Measurements from ENCODE around the gene TGM3.

TGM3 gene

GRCh38 chr20:2342243-2342642, 46.4 kb downstream of the TGM3 start:
- no peak overlapping the region for H2AFZ ChIP-seq (ENCODE audit: low read length)
- H4K8ac ChIP-seq (ENCODE audit: low read depth, low read length): no peak overlapping the region
- no peak overlapping the region for H2BK5ac ChIP-seq (ENCODE audit: low read length)
- no peak overlapping the region for H3K27ac ChIP-seq (replicated peaks; ENCODE audit: low read length)
- H3K4me2 ChIP-seq (ENCODE audit: insufficient read depth, low read length, poor library complexity, severe bottlenecking): no peak overlapping the region
- H2AK5ac ChIP-seq (ENCODE audit: low read depth, low read length): no peak overlapping the region
- no peak overlapping the region for H3K4me3 ChIP-seq (ENCODE audit: low read length in 2 of 2)
- DNase-seq (ENCODE audit: low spot score): no peak
- H3K79me1 ChIP-seq (ENCODE audit: low read depth, low read length): no peaks in the 10 kb centered on the region
- no peaks in the 10 kb centered on the region for H3K27me3 ChIP-seq (ENCODE audit: control insufficient read depth in 3 of 3, insufficient read depth in 3 of 3, low read depth in 1 of 3, low read length in 3 of 3)
- no peaks in the 10 kb centered on the region for H3K36me3 ChIP-seq (replicated peaks in 1 of 2; ENCODE audit: control insufficient read depth in 2 of 2, insufficient read depth in 2 of 2, low read length in 2 of 2)
- H3K18ac ChIP-seq (ENCODE audit: low read length): no peak overlapping the region
- H3K9ac ChIP-seq (ENCODE audit: low read depth, low read length, poor library complexity): no peak overlapping the region
- no peak overlapping the region for H4K91ac ChIP-seq (ENCODE audit: low read depth, low read length, poor library complexity)
- H2BK120ac ChIP-seq (ENCODE audit: low read depth, low read length): no peak overlapping the region
- peaks cover 0 to 1% of the 10 kb centered on the region in 2 donors for H3K9me3 ChIP-seq (replicated peaks in 1 of 2; ENCODE audit: control insufficient read depth in 2 of 2, insufficient read depth in 1 of 2, low read depth in 1 of 2, low read length in 2 of 2)
- no peak overlapping the region for H3K4ac ChIP-seq (ENCODE audit: low read length)
- H2BK12ac ChIP-seq (ENCODE audit: low read length): no peak overlapping the region
- H3K23ac ChIP-seq (ENCODE audit: low read depth, low read length, poor library complexity): no peak overlapping the region
- H3K14ac ChIP-seq (ENCODE audit: low read length): no peak overlapping the region
- no CpG with 5 or more reads among the region's 3 CpGs for WGBS, 2 donors (ENCODE audit: extremely low coverage in 2 of 2, insufficient read length in 2 of 2, insufficient replicate concordance in 1 of 2)
- H2BK15ac ChIP-seq (ENCODE audit: low read length): no peak overlapping the region
- peaks cover 0 to 3% of the 10 kb centered on the region in 2 donors for H3K4me1 ChIP-seq (ENCODE audit: control insufficient read depth in 2 of 2, insufficient read depth in 1 of 2, low read depth in 1 of 2, low read length in 2 of 2)

GRCh38 chr20:2346188-2346587, 50.4 kb downstream of the TGM3 start:
- no peaks in the 10 kb centered on the region for H3K27me3 ChIP-seq (ENCODE audit: control insufficient read depth in 3 of 3, insufficient read depth in 3 of 3, low read depth in 1 of 3, low read length in 3 of 3)
- no peak overlapping the region for H3K4ac ChIP-seq (ENCODE audit: low read length)
- DNase-seq (ENCODE audit: low spot score): no peak
- H2AFZ ChIP-seq (ENCODE audit: low read length): no peak overlapping the region
- H4K8ac ChIP-seq (ENCODE audit: low read depth, low read length): no peak overlapping the region
- no peak overlapping the region for H2BK12ac ChIP-seq (ENCODE audit: low read length)
- no peak overlapping the region for H3K4me2 ChIP-seq (ENCODE audit: insufficient read depth, low read length, poor library complexity, severe bottlenecking)
- no peak overlapping the region for H3K18ac ChIP-seq (ENCODE audit: low read length)
- H3K27ac ChIP-seq (replicated peaks; ENCODE audit: low read length): no peak overlapping the region
- no peak overlapping the region for H3K4me3 ChIP-seq (ENCODE audit: low read length in 2 of 2)
- no peaks in the 10 kb centered on the region for H3K36me3 ChIP-seq (replicated peaks in 1 of 2; ENCODE audit: control insufficient read depth in 2 of 2, insufficient read depth in 2 of 2, low read length in 2 of 2)
- peaks cover 0 to 9% of the 10 kb centered on the region in 2 donors for H3K4me1 ChIP-seq (ENCODE audit: control insufficient read depth in 2 of 2, insufficient read depth in 1 of 2, low read depth in 1 of 2, low read length in 2 of 2)
- H2AK5ac ChIP-seq (ENCODE audit: low read depth, low read length): no peak overlapping the region
- H4K91ac ChIP-seq (ENCODE audit: low read depth, low read length, poor library complexity): no peak overlapping the region
- no peak overlapping the region for H2BK120ac ChIP-seq (ENCODE audit: low read depth, low read length)
- no CpG with 5 or more reads among the region's 3 CpGs for WGBS, 2 donors (ENCODE audit: extremely low coverage in 2 of 2, insufficient read length in 2 of 2, insufficient replicate concordance in 1 of 2)
- H3K14ac ChIP-seq (ENCODE audit: low read length): no peak overlapping the region
- H3K79me1 ChIP-seq (ENCODE audit: low read depth, low read length): no peaks in the 10 kb centered on the region
- H2BK5ac ChIP-seq (ENCODE audit: low read length): no peak overlapping the region
- no peak overlapping the region for H3K23ac ChIP-seq (ENCODE audit: low read depth, low read length, poor library complexity)
- H3K9me3 ChIP-seq (replicated peaks in 1 of 2; ENCODE audit: control insufficient read depth in 2 of 2, insufficient read depth in 1 of 2, low read depth in 1 of 2, low read length in 2 of 2): peaks cover 0 to 4% of the 10 kb centered on the region in 2 donors
- no peak overlapping the region for H2BK15ac ChIP-seq (ENCODE audit: low read length)
- H3K9ac ChIP-seq (ENCODE audit: low read depth, low read length, poor library complexity): no peak overlapping the region

- Histone ChIP-seq H2BK12ac (ENCODE audit: low read length) (no peak overlapping the region), H4K91ac (ENCODE audit: low read depth, low read length, poor library complexity) (no peak overlapping the region), H3K79me1 (ENCODE audit: low read depth, low read length) (no peaks in the 10 kb centered on the region), H3K18ac (ENCODE audit: low read length) (no peak overlapping the region), H3K9me3 (replicated peaks in 1 of 2; ENCODE audit: control insufficient read depth in 2 of 2, insufficient read depth in 1 of 2, low read depth in 1 of 2, low read length in 2 of 2) (peaks cover 0 to 4% of the 10 kb centered on the region in 2 donors), H3K27me3 (ENCODE audit: control insufficient read depth in 3 of 3, insufficient read depth in 3 of 3, low read depth in 1 of 3, low read length in 3 of 3) (no peaks in the 10 kb centered on the region), H2BK120ac (ENCODE audit: low read depth, low read length) (no peak overlapping the region), H3K9ac (ENCODE audit: low read depth, low read length, poor library complexity) (no peak overlapping the region), H3K4me3 (ENCODE audit: low read length in 2 of 2) (no peak overlapping the region), H2AFZ (ENCODE audit: low read length) (no peak overlapping the region), H2BK15ac (ENCODE audit: low read length) (no peak overlapping the region), H3K27ac (replicated peaks; ENCODE audit: low read length) (no peak overlapping the region), H3K23ac (ENCODE audit: low read depth, low read length, poor library complexity) (no peak overlapping the region), H3K4me2 (ENCODE audit: insufficient read depth, low read length, poor library complexity, severe bottlenecking) (no peak overlapping the region), H3K14ac (ENCODE audit: low read length) (no peak overlapping the region), H3K4me1 (ENCODE audit: control insufficient read depth in 2 of 2, insufficient read depth in 1 of 2, low read depth in 1 of 2, low read length in 2 of 2) (peaks cover 0 to 5% of the 10 kb centered on the region in 2 donors), H2AK5ac (ENCODE audit: low read depth, low read length) (peak overlapping the region; percentile 18), H3K4ac (ENCODE audit: low read length) (no peak overlapping the region), H2BK5ac (ENCODE audit: low read length) (no peak overlapping the region), H4K8ac (ENCODE audit: low read depth, low read length) (no peak overlapping the region), H3K36me3 (replicated peaks in 1 of 2; ENCODE audit: control insufficient read depth in 2 of 2, insufficient read depth in 2 of 2, low read length in 2 of 2) (no peaks in the 10 kb centered on the region)
- WGBS, 2 donors (ENCODE audit: extremely low coverage in 2 of 2, insufficient read length in 2 of 2, insufficient replicate concordance in 1 of 2): no CpG with 5 or more reads among the region's 5 CpGs
- DNase-seq (ENCODE audit: low spot score): no peak
These were observed 52.5 kb downstream of the TGM3 start for GRCh38 chr20:2348336-2348735.

GRCh38 chr20:2349801-2350200, 54.0 kb downstream of the TGM3 start:
- no peak overlapping the region for H4K8ac ChIP-seq (ENCODE audit: low read depth, low read length)
- no peak overlapping the region for H2BK15ac ChIP-seq (ENCODE audit: low read length)
- no CpG with 5 or more reads among the region's 4 CpGs for WGBS, 2 donors (ENCODE audit: extremely low coverage in 2 of 2, insufficient read length in 2 of 2, insufficient replicate concordance in 1 of 2)
- no peak overlapping the region for H2BK12ac ChIP-seq (ENCODE audit: low read length)
- no peak overlapping the region for H3K23ac ChIP-seq (ENCODE audit: low read depth, low read length, poor library complexity)
- no peak overlapping the region for H4K91ac ChIP-seq (ENCODE audit: low read depth, low read length, poor library complexity)
- H3K9me3 ChIP-seq (replicated peaks in 1 of 2; ENCODE audit: control insufficient read depth in 2 of 2, insufficient read depth in 1 of 2, low read depth in 1 of 2, low read length in 2 of 2): peaks cover 0 to 4% of the 10 kb centered on the region in 2 donors
- no peak overlapping the region for H2BK5ac ChIP-seq (ENCODE audit: low read length)
- no peak overlapping the region for H2AFZ ChIP-seq (ENCODE audit: low read length)
- no peaks in the 10 kb centered on the region for H3K36me3 ChIP-seq (replicated peaks in 1 of 2; ENCODE audit: control insufficient read depth in 2 of 2, insufficient read depth in 2 of 2, low read length in 2 of 2)
- no peak overlapping the region for H3K27ac ChIP-seq (replicated peaks; ENCODE audit: low read length)
- H3K4me1 ChIP-seq (ENCODE audit: control insufficient read depth in 2 of 2, insufficient read depth in 1 of 2, low read depth in 1 of 2, low read length in 2 of 2): peaks cover 0 to 5% of the 10 kb centered on the region in 2 donors
- no peak for DNase-seq (ENCODE audit: low spot score)
- H3K79me1 ChIP-seq (ENCODE audit: low read depth, low read length): no peaks in the 10 kb centered on the region
- H3K27me3 ChIP-seq (ENCODE audit: control insufficient read depth in 3 of 3, insufficient read depth in 3 of 3, low read depth in 1 of 3, low read length in 3 of 3): no peaks in the 10 kb centered on the region
- H3K18ac ChIP-seq (ENCODE audit: low read length): no peak overlapping the region
- H2AK5ac ChIP-seq (ENCODE audit: low read depth, low read length): no peak overlapping the region
- no peak overlapping the region for H3K4me3 ChIP-seq (ENCODE audit: low read length in 2 of 2)
- no peak overlapping the region for H3K14ac ChIP-seq (ENCODE audit: low read length)
- H3K4me2 ChIP-seq (ENCODE audit: insufficient read depth, low read length, poor library complexity, severe bottlenecking): no peak overlapping the region
- no peak overlapping the region for H3K9ac ChIP-seq (ENCODE audit: low read depth, low read length, poor library complexity)
- no peak overlapping the region for H3K4ac ChIP-seq (ENCODE audit: low read length)
- no peak overlapping the region for H2BK120ac ChIP-seq (ENCODE audit: low read depth, low read length)
